NCI-H2081 (cell line): ENCODE data around the gene SLC17A9.
A peak's percentile ranks its signal among the peaks of the same experiment; 100 is the strongest.

Experiments used
- DNase-seq, 2 experiments: peaks; one replicate each; lab custom pipeline; 2025; lab: John Stamatoyannopoulos, UW

SLC17A9 gene

GRCh38 chr20:63003546-63003945, 51.0 kb downstream of the SLC17A9 start:
- DNase-seq = no peak

GRCh38 chr20:63004607-63005364, 52.3 kb downstream of the SLC17A9 start:
- no peak for DNase-seq

- no peak for DNase-seq
Observed at GRCh38 chr20:63005365-63005861, 52.9 kb downstream of the SLC17A9 start.

GRCh38 chr20:63005862-63006539, 53.5 kb downstream of the SLC17A9 start:
- no peak for DNase-seq

GRCh38 chr20:63006540-63007359, 54.2 kb downstream of the SLC17A9 start, which contains the start of gene BHLHE23:
BHLHE23 (minus strand) TSS chr20:63006964; CDS start chr20:63006774, 190 bp downstream.
- DNase-seq = peak in 1 of 2 experiments; percentile 15

- DNase-seq = no peak
Observed at GRCh38 chr20:63007360-63007645, 54.8 kb downstream of the SLC17A9 start.

GRCh38 chr20:63007646-63008488, 55.4 kb downstream of the SLC17A9 start:
- DNase-seq = no peak

GRCh38 chr20:63008541-63009044, 56.1 kb downstream of the SLC17A9 start:
- no peak for DNase-seq

- DNase-seq = peak; percentile 57 to 67
Observed at GRCh38 chr20:63009045-63009961, 56.8 kb downstream of the SLC17A9 start.

GRCh38 chr20:63009988-63010769, 57.7 kb downstream of the SLC17A9 start:
- peak; percentile 24 to 45 for DNase-seq

- DNase-seq = no peak
Observed at GRCh38 chr20:63011798-63012197, 59.3 kb downstream of the SLC17A9 start.

- no peak for DNase-seq
Observed at GRCh38 chr20:63013207-63013606, 60.7 kb downstream of the SLC17A9 start.

GRCh38 chr20:63014287-63014686, 61.8 kb downstream of the SLC17A9 start:
- DNase-seq = no peak

- DNase-seq = no peak
Observed at GRCh38 chr20:63014710-63015109, 62.2 kb downstream of the SLC17A9 start.

- no peak for DNase-seq
Observed at GRCh38 chr20:63015147-63015661, 62.7 kb downstream of the SLC17A9 start.

GRCh38 chr20:63015662-63016361, 63.3 kb downstream of the SLC17A9 start:
- DNase-seq = no peak

- DNase-seq = no peak
Observed at GRCh38 chr20:63016514-63017075, 64.1 kb downstream of the SLC17A9 start.
